HG03039 (cell line): Measurements from ENCODE around the gene SLC38A7.
A peak's percentile ranks its signal among the peaks of the same experiment; 100 is the strongest.
"Not testable (repeated sequence)": the region's sequence is repeated elsewhere in the genome, so short reads cannot be mapped to it uniquely, and the experiment has no call there.

Experiments
- ATAC-seq: cut with Tn5 transposase; IDR thresholded peaks from one replicate; pipeline ENCODE4 v1.9.1; 2021; ENCODE audit warnings: mild to moderate bottlenecking, moderate library complexity; ENCODE audit not compliant: unreplicated experiment

Gene SLC38A7

GRCh38 chr16:58679763-58680162, 4.8 kb downstream of the SLC38A7 start:
- ATAC-seq = no peak

GRCh38 chr16:58678716-58679115, 5.9 kb downstream of the SLC38A7 start:
- no peak for ATAC-seq

GRCh38 chr16:58678269-58678668, 6.3 kb downstream of the SLC38A7 start:
- ATAC-seq = no peak

- ATAC-seq = no peak
These were observed 13.5 kb downstream of the SLC38A7 start for GRCh38 chr16:58670946-58671583.

GRCh38 chr16:58670177-58670576, 14.4 kb downstream of the SLC38A7 start:
- no peak for ATAC-seq

GRCh38 chr16:58665200-58665599, 19.4 kb downstream of the SLC38A7 start:
- ATAC-seq = no peak

- peak; percentile 76 for ATAC-seq
These were observed 23.3 kb downstream of the SLC38A7 start for GRCh38 chr16:58661199-58661830.

- not testable (repeated sequence) for ATAC-seq
These were observed 24.7 kb downstream of the SLC38A7 start for GRCh38 chr16:58659911-58660310.

GRCh38 chr16:58658796-58659211, 25.8 kb downstream of the SLC38A7 start:
- ATAC-seq = no peak

- no peak for ATAC-seq
These were observed 27.7 kb downstream of the SLC38A7 start for GRCh38 chr16:58656899-58657298.

GRCh38 chr16:58655215-58655596, 29.4 kb downstream of the SLC38A7 start:
- no peak for ATAC-seq

- ATAC-seq = no peak
These were observed 29.9 kb downstream of the SLC38A7 start for GRCh38 chr16:58654560-58655214.

- no peak for ATAC-seq
These were observed 31.8 kb downstream of the SLC38A7 start for GRCh38 chr16:58652741-58653140.

GRCh38 chr16:58651965-58652348, 32.6 kb downstream of the SLC38A7 start:
- ATAC-seq = no peak

- ATAC-seq = no peak
These were observed 34.9 kb downstream of the SLC38A7 start for GRCh38 chr16:58649707-58650106.

GRCh38 chr16:58647107-58647506, 37.5 kb downstream of the SLC38A7 start:
- no peak for ATAC-seq

GRCh38 chr16:58644765-58645487, 39.6 kb downstream of the SLC38A7 start:
- ATAC-seq = no peak

- no peak for ATAC-seq
These were observed 40.5 kb downstream of the SLC38A7 start for GRCh38 chr16:58644108-58644507.

GRCh38 chr16:58640949-58641348, 43.6 kb downstream of the SLC38A7 start:
- ATAC-seq = no peak

GRCh38 chr16:58639836-58640235, 44.7 kb downstream of the SLC38A7 start:
- ATAC-seq = no peak

GRCh38 chr16:58639230-58639629, 45.3 kb downstream of the SLC38A7 start:
- ATAC-seq = no peak
